Caki2 (cell line): Measurements from ENCODE around the gene TBC1D13. TPM values are rescaled to one million over a fixed set of nuclear protein-coding genes. Genes with fewer than 3 reads are reported as not detected.

Experiments
- total RNA-seq: library from RNA; depleted of rRNA; stranded (reverse); fragments of >200 nt; shearing (Covaris generic); gene quantifications from 2 replicates; pipeline ENCODE4 v1.2.3, GENCODE V29; 2014; ENCODE audit warnings: low replicate concordance; rRNA removed

TBC1D13 gene
- total RNA-seq, 1 experiment from 2014 or later: 3.9 TPM

Other genes starting within 250 kb of the TBC1D13 start
- 100 and 104 TPM in 2 replicates for gene SPTAN1, start 234.7 kb upstream of the TBC1D13 start, total RNA-seq
- gene DYNC2I2, start 130.4 kb upstream of the TBC1D13 start, total RNA-seq: 188 and 218 TPM in 2 replicates
- 476 and 595 TPM in 2 replicates for gene SET, start 98.0 kb upstream of the TBC1D13 start, total RNA-seq
- 9.3 and 10.9 TPM in 2 replicates for gene PKN3, start 84.8 kb upstream of the TBC1D13 start, total RNA-seq
- 57.7 and 81.5 TPM in 2 replicates for gene ZDHHC12, start 63.1 kb upstream of the TBC1D13 start, total RNA-seq
- gene ZER1, start 15.3 kb upstream of the TBC1D13 start, total RNA-seq: 4.7 and 16.5 TPM in 2 replicates
- gene ENDOG, start 31.2 kb downstream of the TBC1D13 start, total RNA-seq: 15.5 and 28.4 TPM in 2 replicates
- 25.0 and 31.7 TPM in 2 replicates for gene SPOUT1, start 42.5 kb downstream of the TBC1D13 start, total RNA-seq
- gene KYAT1, start 94.7 kb downstream of the TBC1D13 start, total RNA-seq: 11.2 and 24.2 TPM in 2 replicates
- gene LRRC8A, start 94.9 kb downstream of the TBC1D13 start, total RNA-seq: 16.0 and 25.9 TPM in 2 replicates
- gene PHYHD1, start 133.7 kb downstream of the TBC1D13 start, total RNA-seq: not detected in 2 replicates
- 25.6 and 28.3 TPM in 2 replicates for gene DOLK, start 160.3 kb downstream of the TBC1D13 start, total RNA-seq
- gene NUP188, start 160.4 kb downstream of the TBC1D13 start, total RNA-seq: 19.6 and 22.3 TPM in 2 replicates
- gene SH3GLB2, start 241.1 kb downstream of the TBC1D13 start, total RNA-seq: 60.5 and 64.1 TPM in 2 replicates
- 3.5 and 10.1 TPM in 2 replicates for gene MIGA2, start 249.4 kb downstream of the TBC1D13 start, total RNA-seq